Esophagus muscularis mucosa (tissue), 3 donors: ENCODE measurements around the gene TEAD4.

Experiments used
- POLR2A ChIP-seq: fragments of 450-650 bp; IDR thresholded peaks from one replicate; pipeline ENCODE4 v1.6.1; 2017; ENCODE audit warnings: antibody characterized with exemption, moderate library complexity, mild to moderate bottlenecking, low read depth
- POLR2AphosphoS5 ChIP-seq, 2 donors: sonication (generic); formaldehyde crosslinking; IDR thresholded peaks; one replicate each; pipeline ENCODE4 v1.6.1; 2017; ENCODE audit warnings: antibody characterized with exemption in 2 of 2
- TF ChIP-seq, protein P1 (sequence below), 3 experiments: fragments of 200-600 bp in 2 of 3; fragments of 450-650 bp in 1 of 3; sonication (generic) in 2 of 3; IDR thresholded peaks; one replicate each; pipeline ENCODE4 v1.5.1; 2017 to 2019; ENCODE audit warnings: antibody characterized with exemption in 3 of 3, mild to moderate bottlenecking in 2 of 3, moderate library complexity in 1 of 3

GRCh38 chr12:3046441-3047200, 87.4 kb downstream of the TEAD4 start:
- TF ChIP-seq, protein P1, sequence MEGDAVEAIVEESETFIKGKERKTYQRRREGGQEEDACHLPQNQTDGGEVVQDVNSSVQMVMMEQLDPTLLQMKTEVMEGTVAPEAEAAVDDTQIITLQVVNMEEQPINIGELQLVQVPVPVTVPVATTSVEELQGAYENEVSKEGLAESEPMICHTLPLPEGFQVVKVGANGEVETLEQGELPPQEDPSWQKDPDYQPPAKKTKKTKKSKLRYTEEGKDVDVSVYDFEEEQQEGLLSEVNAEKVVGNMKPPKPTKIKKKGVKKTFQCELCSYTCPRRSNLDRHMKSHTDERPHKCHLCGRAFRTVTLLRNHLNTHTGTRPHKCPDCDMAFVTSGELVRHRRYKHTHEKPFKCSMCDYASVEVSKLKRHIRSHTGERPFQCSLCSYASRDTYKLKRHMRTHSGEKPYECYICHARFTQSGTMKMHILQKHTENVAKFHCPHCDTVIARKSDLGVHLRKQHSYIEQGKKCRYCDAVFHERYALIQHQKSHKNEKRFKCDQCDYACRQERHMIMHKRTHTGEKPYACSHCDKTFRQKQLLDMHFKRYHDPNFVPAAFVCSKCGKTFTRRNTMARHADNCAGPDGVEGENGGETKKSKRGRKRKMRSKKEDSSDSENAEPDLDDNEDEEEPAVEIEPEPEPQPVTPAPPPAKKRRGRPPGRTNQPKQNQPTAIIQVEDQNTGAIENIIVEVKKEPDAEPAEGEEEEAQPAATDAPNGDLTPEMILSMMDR (IDR thresholded peaks at IDR 0.05), result no peak
- TF ChIP-seq POLR2AphosphoS5 (IDR thresholded peaks at IDR 0.05), result no peak
- TF ChIP-seq POLR2A, result no peak
